ENCODE data around the gene GTPBP8.
A peak's percentile ranks its signal among the peaks of the same experiment; 100 is the strongest.
"Not testable (repeated sequence)": the region's sequence is repeated elsewhere in the genome, so short reads cannot be mapped to it uniquely, and the experiment has no call there.

GTPBP8 gene

GRCh38 chr3:113000691-113001090, 9.9 kb downstream of the GTPBP8 start:
- DNase-seq (ENCODE audit: low read depth in 3 of 3): no peak

GRCh38 chr3:113002037-113002436, 11.3 kb downstream of the GTPBP8 start:
- no peak for DNase-seq (ENCODE audit: low read depth in 3 of 3)

GRCh38 chr3:113002679-113003078, 11.9 kb downstream of the GTPBP8 start:
- peak in 2 of 3 experiments; percentile 24 to 37 for DNase-seq (ENCODE audit: low read depth in 3 of 3)

- DNase-seq (ENCODE audit: low read depth in 3 of 3): no peak
Measured at GRCh38 chr3:113005611-113006010, 14.8 kb downstream of the GTPBP8 start.

- DNase-seq (ENCODE audit: low read depth in 3 of 3): no peak
Measured at GRCh38 chr3:113006359-113007056, 15.7 kb downstream of the GTPBP8 start.

- no peak for DNase-seq (ENCODE audit: low read depth in 3 of 3)
Measured at GRCh38 chr3:113008117-113008516, 17.3 kb downstream of the GTPBP8 start.

GRCh38 chr3:113013593-113013992, 22.8 kb downstream of the GTPBP8 start:
- no peak for DNase-seq (ENCODE audit: low read depth in 3 of 3)

- peak in 1 of 3 experiments; percentile 8 for DNase-seq (ENCODE audit: low read depth in 3 of 3)
Measured at GRCh38 chr3:113018536-113019181, 27.9 kb downstream of the GTPBP8 start.

- DNase-seq (ENCODE audit: low read depth in 3 of 3): peak; percentile 78 to 83 (median 80)
Measured at GRCh38 chr3:113019182-113020137, 28.7 kb downstream of the GTPBP8 start.

GRCh38 chr3:113021471-113021870, 30.7 kb downstream of the GTPBP8 start:
- DNase-seq (ENCODE audit: low read depth in 3 of 3): no peak

- DNase-seq (ENCODE audit: low read depth in 3 of 3): no peak
Measured at GRCh38 chr3:113034011-113034410, 43.2 kb downstream of the GTPBP8 start.

- peak in 1 of 3 experiments; percentile 17 for DNase-seq (ENCODE audit: low read depth in 3 of 3)
Measured at GRCh38 chr3:113035387-113035982, 44.7 kb downstream of the GTPBP8 start.

- no peak for DNase-seq (ENCODE audit: low read depth in 3 of 3)
Measured at GRCh38 chr3:113038328-113038727, 47.5 kb downstream of the GTPBP8 start.

GRCh38 chr3:113039546-113039945, 48.8 kb downstream of the GTPBP8 start:
- DNase-seq (ENCODE audit: low read depth in 3 of 3): no peak

- no peak for DNase-seq (ENCODE audit: low read depth in 3 of 3)
Measured at GRCh38 chr3:113040231-113040630, 49.4 kb downstream of the GTPBP8 start.

GRCh38 chr3:113043686-113044085, 52.9 kb downstream of the GTPBP8 start:
- DNase-seq (ENCODE audit: low read depth in 3 of 3): no peak

- not testable (repeated sequence) for DNase-seq (ENCODE audit: low read depth in 3 of 3)
Measured at GRCh38 chr3:113046186-113046965, 55.6 kb downstream of the GTPBP8 start.

GRCh38 chr3:113051302-113051711, 60.5 kb downstream of the GTPBP8 start:
- DNase-seq (ENCODE audit: low read depth in 3 of 3): peak; percentile 56 to 83 (median 79)

All from stimulated activated CD4-positive, alpha-beta T cell treated with anti-CD3 and anti-CD28 coated beads, TNF-alpha, amount 100 ng/mL, for 4 hours (primary cell).